Hematopoietic multipotent progenitor cell treated with erythropoietin and hydrocortisone succinate and interleukin-3 and kit ligand, for 17 days (in vitro differentiated cells): ENCODE measurements around the gene LRRFIP1.
"Not testable (repeated sequence)": the region's sequence is repeated elsewhere in the genome, so short reads cannot be mapped to it uniquely, and the experiment has no call there.

Experiments
- DNase-seq: peaks from one replicate; pipeline ENCODE4 v3.0.0-alpha.2; 2015; ENCODE audit warnings: low spot score

Gene LRRFIP1

DNA sequence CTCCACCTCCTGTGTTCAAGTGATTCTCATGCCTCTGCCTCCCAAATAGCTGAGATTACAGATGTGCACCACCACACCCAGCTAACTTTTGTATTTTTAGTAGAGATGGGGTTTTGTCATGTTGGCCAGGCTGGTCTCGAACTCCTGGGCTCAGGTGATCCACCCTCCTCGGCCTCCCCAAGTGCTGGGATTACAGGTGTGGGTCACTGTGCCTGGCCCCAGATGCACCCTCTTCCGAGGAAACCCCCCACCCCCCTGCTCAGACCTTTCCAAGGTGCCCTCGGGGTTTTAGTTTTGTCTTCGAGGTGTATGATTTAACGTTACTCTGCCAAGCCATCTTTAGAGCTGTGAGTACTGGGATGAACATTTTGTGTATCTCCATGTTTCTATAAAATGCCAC is 61.2 kb downstream of the LRRFIP1 start:
- not testable (repeated sequence) for DNase-seq

DNA sequence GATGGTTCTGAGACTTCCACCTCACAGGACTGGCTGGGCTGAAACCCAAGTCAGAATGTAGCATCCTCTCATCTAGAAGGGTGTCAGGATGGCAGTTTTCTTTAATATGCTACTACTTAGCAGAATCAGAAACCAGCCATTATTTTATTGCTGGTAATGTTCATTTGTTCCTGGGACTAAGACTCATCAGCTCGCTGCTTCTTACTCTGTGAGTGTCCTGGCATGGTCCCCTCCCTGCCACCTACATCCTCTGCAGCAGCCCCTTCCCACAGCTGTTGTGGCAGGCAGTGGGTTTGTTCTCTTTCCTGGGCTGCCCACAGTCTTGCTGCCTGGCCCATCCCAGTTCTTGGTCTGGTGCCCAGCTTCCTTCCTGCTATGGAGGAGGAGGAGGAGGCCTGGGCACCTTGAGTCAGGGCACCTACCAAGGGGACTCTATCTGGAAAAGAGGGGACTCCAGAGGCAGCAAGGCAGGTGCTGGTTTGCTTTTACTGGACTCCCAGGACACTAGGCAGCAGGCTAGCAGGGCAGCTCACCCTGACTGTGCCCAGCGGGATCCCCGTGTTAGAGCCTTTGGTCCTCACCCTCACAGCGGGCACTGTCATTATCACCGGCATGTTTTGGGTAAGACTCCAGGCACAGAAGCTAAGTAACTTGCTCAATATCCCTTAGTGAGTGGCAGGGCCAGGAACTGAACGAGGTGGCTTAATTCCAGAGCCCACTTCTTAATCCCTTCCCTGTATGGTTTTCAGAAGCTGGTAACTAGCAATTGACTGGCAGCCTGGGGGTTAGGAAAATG is 62.1 kb downstream of the LRRFIP1 start:
- DNase-seq: no peak

DNA sequence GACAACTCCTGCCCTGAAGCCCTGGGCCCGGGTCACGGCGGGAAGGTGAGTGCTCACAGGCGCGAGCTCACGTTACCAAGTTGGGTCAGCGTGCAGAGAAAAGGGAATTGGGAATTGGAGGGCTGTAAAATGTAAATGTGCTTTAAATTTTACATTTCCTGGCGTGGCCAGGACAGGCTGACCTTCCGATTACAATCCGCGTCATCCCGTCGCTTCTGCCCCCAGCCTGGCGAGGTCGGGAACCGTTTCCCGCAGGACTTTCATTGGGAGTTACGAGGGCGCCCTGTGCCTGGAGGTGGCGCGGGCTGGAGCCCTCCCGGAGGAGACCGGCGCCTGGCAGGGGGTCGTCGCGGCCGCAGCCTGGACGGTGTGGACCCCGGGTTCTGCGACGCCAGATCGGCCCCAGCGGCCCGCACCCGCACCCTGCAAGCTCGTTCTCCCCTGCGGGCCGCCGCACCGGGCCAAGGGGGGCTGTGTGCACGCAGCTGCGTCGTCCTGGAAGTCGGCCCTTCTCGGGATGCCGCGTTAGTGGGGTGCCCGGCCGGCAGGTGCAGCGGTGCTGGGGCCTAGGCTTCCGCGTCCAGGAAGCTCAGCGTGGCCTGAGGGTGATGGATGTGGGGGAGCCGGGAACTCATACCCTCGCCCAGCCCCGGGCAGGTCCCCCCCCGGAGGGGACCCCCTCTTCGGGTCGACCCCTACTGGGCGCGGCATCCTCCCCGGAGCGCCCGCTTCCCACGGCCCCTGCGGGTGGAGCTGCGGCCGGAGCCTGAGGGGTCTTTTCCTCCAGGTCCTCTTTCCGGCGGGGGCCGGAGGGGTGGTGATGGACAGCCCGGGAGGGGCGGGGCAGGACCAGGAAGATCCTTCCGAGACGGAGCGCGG is 63.9 kb downstream of the LRRFIP1 start:
- DNase-seq: no peak

DNA sequence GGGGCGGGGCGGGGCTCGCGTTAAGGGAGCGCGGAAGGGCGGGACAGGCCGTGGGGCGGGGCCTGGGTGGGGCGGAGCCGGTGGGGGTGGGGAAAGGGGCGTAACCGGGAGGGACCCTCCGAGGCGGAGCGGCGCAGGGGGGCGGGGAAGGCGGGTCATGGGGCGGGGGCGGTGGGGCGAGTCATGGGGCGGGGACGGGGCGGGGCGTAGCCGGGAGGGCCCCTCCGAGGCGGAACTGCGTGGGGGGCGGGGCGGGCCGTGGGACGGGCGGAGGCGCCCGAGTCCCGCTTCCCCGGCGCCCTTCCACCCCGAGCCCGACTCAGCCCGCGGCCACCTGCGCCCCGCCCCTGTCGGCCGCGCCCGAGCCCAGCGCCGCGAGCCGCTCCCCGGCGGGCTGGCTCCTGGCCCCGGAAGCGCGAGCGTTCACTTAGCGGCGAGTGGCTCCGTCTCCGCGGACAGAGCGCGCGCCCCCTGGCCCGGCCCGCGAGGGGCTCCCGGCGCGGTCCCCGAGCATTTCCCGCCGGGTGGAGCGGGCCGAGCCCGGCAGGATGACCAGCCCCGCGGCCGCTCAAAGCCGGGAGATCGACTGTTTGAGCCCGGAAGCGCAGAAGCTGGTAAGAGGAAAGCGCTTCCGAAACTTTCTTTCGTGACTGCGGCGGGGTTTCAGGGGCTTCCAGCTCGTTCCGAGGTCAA is 64.7 kb downstream of the LRRFIP1 start:
- DNase-seq: peak; percentile 81

DNA sequence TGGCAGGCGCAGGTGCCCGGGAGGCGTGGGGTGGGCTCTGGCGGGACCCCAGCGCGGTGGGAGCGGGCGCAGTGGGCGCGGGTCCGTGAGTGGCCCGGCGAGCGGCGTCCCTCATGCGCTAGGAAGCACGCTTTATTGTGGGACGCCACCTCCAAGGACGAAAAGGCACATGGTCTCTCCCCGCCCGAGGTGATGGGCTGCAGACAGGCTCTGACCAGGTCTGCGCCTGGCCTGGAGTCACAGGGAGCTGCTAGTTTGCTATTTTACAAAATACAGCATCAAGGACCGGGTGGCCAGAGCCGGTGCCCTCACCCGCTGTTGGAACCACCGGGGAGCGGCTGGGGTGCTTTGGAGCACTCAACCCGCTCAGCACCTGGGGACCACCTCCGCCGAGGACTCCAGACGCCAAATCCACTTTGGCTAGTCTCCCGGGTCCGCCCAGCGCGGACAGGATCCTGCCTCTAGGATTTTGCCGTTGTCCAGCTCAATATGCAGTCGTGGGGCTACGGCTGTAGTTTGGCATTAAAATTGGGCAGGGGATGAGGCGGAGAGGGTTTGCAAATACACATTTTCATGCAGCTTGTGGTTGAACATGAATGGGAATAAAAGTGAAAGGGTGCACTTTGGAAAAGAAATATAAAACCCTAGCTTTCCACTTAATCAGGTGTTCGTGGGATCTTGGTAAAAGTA is 65.4 kb downstream of the LRRFIP1 start:
- DNase-seq: no peak

DNA sequence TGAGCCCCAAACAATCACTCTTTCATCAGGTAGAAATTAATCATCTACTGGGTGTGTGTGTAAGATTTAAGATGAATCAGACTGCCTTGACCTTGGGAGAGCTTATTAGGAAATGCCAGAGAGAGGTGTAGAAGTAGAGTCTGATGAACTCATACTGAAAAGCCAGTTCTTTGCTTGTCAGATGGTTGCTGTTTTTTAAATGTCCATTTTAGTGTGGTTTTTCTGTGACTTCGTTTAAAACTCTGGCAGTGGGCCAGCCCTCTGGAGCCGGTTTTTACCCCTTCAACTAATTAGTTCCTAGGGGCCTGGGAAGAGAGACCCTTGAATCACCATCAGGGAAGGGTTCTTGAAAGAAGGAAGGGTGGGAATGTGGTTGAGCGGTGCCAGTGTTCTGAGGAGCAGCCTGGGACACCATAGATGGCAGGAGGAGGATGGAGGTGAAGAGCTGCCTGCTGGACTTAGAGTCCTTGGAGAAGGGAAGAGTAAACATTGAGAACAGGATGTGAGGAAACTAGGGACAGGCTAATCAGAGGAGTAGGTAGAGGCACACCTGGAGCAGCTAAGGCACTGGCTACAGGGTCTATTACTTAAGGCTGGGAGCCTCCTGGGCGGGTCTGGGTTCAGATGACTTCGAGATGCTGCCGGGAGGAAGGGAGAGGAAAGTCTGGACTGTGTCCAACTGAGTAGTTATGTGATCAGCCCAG is 66.1 kb downstream of the LRRFIP1 start:
- no peak for DNase-seq

DNA sequence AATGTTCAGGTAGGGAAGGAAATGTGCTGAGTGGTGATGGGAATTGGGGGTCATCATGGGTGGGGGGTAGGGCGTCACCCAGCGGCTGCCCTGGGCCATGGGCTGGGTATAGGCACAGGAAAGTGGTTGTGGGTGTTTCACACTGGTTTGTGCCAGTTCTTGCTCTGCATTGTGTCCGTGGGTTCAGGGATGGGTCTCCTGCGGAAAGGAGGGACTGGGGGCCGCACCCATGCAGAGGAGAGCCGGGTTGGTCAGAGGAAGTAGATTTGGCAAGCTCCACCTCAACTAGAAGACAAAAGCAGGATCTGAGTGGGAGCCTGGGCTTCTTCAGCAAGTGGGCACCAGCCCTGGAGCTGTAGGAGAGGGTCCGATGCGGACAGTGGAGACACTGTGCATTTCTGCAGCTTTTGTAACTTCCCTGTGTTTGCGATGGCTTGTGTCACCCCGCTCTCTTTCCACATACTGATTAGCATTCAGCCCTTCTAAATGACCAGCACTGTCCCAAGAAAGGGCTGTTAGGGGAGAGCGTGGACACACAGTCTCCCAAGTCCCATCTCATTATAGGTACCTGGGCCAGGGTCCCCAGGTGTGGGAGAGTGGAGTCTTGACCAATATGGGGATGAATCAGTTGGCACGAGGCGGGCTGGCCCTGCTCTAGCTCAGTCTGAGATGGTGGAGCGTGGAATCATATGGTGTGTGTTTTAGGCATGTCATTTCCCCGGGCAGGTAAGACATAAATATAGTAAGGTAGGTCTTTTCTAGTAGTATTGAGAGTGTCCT is 67.2 kb downstream of the LRRFIP1 start:
- DNase-seq: no peak

DNA sequence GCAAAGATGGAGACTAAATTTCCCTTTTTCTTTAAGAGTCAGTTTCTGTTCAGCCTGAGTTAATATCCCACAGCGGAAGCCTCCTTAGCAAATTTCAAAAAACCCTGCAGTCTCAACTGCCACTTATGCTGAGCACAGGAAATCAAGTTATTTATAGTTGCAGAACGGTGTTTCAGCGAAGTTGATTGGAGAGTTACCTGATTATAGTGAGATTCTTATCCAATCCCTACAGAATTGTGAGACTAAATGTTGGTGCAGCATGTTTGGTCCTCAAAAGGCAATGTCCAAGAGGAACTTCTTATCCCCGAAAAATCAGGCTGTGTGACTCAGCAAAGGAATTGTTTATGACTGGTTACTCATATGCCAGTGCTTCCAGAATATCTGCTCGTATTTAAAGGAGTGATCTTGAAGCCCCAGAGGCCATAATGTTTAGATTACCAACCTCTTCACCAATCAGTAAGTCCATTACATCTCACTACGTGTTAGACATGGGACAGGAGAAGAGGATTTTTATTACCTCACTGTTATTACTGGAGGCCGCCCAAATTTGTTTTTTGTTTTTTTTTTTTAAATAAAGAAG is 67.9 kb downstream of the LRRFIP1 start:
- no peak for DNase-seq

DNA sequence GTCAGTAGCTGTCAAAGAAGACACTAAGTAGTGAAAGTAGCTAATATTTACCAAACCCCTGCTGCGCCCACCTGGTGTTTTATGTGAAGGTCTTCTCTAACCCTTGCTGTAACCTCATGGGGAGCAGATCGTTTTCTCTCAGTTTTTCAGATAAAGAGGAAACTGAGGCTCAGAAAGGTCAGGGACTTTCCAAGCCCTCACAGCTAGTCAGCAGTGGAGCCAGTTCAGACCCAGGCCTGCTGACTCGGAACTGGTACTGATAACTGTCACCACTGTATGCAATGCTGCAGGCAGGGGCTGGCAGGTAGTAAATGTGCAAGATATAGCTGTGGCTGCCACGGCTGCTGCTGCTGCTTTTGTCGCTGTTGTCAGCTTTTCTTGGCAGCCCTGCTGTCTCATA is 69.1 kb downstream of the LRRFIP1 start:
- no peak for DNase-seq

DNA sequence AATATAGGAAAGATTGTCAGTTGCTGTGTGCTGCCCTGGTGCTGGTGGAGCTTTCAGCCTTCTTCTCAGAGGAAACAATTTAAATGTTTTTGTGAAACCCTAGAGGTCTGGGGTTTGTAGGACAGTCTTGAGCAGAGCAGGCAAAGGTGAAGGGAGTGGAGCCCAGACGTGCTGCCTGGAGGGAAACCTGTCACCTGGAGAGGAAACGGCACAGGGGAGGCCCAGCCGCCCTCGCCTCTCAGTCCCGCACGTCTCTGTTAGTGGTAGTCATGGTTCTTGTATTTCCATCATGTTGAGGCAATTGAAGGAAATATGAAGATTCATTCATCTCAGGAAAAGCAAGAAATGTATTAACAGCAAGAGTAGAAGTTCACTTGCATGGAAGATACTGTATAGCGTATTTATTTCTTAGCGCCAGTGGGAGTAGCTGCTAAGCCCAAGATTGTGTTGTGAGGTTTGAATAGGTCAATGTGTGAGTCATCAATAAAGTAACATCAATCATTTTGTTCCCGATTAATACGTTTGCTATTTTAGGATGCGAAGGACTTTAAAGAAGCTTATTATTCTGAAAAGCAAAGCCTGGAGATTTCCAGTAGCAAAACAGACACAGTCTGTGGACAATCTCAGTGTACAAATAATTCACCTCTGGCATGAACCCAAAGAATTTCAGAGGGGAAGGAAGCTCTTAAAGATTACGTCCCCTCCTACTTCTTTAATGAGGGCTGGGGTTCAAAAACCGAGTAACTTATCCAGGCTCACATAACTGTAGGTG is 70.4 kb downstream of the LRRFIP1 start:
- no peak for DNase-seq

DNA sequence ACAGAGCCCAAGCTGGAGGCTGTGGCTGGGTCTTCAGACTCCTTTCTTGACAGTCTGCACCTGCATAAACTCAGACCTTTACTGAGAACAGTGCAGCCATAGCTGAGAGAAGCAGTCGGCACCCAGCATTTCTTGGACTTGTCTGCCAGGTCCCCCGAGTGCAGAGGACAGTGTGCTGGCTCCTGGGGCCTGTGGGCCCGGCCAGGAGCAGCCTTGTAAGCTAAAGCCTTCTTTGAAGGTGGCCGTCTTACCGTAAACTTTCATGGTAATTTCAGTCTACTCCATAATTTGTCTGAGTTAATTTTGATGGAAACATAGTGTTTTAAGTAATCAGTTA is 70.9 kb downstream of the LRRFIP1 start:
- no peak for DNase-seq

DNA sequence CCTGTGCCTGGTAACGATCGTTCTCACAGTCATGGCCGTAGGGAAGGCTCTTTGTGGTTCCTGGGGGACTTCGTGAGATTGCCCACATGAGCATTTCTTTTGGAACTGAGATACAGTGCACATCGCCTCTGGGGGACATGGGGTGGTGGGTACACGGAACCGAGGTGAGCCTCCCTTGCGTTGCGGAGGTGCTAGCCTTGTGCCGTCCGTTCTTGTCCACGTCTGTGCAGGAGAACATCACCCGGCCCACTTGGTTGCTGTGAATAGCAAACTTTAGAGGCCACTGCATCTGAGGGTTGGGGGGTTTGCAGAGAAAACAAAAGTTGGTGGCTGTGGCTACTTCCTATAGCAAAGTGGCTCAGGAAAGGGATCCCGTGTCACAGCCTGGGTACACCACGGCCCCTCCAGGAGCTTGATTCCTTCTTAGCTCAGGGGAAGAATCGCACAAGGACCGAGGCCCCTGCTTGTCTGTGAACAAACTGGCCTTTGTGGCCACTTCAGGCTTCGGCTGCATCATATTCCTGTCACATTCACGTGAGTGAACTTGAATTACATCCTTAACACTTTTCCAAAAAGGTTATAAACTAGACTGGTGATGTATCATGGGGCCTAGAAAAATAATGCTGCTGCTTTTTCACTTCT is 72.6 kb downstream of the LRRFIP1 start:
- DNase-seq: no peak

DNA sequence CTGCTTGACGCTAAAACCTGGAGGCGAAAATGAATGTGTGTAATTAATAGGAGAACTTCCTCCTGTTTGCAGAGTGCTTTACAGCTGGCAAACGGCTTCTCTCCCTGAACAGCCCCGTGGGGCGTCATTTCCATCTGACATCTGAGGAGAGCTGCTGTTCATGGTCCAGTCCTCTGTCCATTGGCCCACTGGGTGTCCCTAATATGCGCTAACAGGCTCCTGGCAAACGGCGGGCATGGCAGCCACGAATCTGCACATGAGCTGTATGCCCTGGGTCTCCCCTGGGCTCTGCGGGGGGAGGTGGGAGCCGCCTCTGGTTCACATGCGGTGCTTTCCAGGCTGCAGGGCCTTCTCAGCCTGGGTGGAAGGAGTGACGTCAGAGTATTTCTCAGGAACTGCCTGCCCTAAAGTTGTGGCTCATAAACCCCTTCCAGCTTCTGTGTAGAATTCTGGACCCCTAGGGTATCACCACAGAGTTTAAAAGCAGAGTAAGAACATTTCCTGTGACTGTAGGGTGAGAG is 73.2 kb downstream of the LRRFIP1 start:
- DNase-seq: no peak

DNA sequence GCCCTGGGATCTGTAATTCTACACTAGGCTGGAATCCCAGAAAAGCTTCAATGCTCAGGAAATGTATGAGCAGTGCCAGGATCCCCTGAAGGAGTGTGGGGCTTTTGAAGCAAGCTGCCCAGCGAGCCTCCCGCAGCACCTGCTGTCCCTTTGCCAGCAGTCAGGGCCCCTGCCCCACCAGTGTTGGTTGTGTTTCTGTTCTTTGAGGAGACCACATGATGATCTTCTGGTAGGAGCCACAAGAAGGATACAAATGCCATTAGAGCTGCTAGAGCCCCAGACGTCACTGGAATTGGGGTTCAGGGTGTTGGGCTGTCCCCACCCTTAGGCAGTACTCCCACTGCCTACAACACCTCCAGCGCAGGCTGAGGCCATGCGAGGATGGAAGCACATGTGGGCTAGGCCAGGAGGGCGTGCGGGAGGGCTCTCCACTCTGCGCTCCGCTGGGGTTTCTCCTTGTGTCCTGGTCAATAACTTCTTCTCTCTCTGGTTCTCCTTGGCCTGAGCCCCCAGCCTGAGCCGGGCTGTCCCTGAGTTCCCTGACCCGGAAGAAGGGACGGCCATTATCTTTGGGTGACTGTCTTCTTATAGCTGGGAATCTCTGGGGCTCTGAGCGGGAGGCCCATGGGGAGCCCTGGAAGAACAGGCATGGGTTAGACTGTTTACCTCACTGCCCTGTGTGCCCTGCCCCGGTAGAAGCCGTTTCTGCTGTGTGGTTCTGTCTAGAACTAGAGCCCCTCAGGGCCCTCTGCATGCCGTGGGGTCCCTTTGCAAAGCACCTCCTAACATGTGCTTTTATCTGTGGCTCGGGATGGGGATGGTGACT is 73.9 kb downstream of the LRRFIP1 start:
- DNase-seq: no peak

DNA sequence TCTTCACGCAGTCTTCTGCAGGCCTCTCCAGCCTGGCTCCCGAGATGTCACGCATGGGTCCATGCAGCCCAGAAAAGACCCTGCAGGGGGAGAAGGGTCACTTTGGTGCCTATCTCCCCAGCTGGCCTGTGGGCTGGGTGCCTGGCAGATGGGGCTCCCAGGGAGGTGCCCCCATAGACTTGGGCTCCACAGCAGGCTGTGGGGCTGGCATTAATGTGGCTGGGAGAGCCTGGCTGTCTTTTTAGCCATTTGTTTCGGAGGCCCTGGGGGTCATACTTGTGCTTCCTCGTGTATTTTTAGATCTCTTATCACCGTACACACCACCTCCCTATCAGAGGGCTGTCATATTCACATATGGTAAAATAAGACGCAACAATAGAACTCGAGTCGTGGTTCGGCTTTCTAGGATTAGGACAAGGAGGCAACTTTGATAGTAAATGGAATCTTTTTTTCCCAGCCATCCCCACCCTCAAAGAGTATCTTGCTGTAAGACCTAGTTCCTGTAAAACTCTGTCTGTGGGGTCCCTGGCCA is 74.5 kb downstream of the LRRFIP1 start:
- no peak for DNase-seq

DNA sequence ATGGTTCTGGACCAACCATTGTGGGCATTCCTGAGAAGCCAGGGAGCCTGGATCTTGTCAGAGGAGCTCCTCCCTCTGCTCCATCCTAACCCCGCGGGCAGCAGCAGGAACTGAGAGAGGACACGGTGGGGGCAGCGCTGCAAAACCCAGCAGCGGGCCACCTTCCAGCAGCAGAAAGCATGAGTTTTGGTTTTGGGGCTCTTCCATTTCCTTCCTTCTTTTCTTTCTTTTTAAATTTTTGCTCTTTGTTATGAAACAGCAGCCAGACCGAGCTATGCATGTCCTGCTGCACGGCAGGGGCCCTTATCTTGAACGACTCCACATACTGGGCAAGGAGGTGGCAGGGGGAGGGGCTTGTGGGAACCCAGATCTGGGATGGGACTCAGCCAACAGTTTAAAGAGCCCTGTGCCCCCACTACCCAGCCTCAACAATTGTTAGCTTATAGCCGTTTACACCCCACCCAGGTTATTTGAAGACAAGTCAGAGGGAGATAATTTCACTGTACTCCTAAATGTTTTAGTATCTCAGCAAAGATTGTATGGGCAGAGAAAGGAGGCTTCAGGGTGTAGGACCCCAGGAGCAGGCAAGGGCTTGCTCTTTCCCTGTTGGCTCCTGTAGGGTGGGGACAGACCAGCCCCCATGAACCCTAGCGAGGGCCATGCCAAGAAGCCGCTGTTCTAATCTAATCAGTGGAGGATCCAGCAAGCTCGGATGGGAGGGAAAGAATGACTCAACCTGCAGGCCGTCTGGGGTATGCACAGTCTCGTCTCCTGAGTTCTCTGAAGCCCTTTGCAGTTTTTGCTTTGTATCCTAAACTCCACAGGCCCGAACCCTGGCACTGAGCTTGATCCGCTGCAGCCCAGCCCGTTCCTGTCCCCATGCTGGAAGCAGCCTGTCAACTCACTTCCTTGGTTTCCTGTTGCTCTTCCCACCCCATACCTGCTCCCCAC is 75.3 kb downstream of the LRRFIP1 start:
- peak; percentile 21 for DNase-seq
